HCT116 (cell line): ENCODE measurements around the gene B3GALT5. TPM values are rescaled to one million over a fixed set of nuclear protein-coding genes. Genes with fewer than 3 reads are reported as not detected.

Experiments used
- ATAC-seq: fragments of 200-7000 bp; cut with Tn5 transposase; 2 replicates; pipeline ENCODE4 v1.9.1; 2020; ENCODE audit warnings: mild to moderate bottlenecking, moderate library complexity
- BruUV-seq: library from RNA; stranded (reverse); fragments of 400-500 nt; replicated peaks from 2 replicates; lab custom pipeline; 2021; lab: Mats Ljungman, UMichigan
- CTCF ChIA-PET: fragments of 300-600 bp; sonication (Branson Sonifier 250); formaldehyde crosslinking; loops from one replicate; lab custom pipeline; 2021; ENCODE audit warnings: antibody characterized with exemption; lab: Charles Lee
- POLR2A ChIA-PET: fragments of 300-600, 350-600 bp; sonication (Branson Sonifier 250); formaldehyde crosslinking; loops from one replicate; lab custom pipeline; 2021; ENCODE audit warnings: antibody characterized with exemption; lab: Charles Lee
- RAD21 ChIA-PET, 2 experiments: fragments of 300-600 bp; sonication (Branson Sonifier 250); formaldehyde crosslinking; loops; one replicate each; lab custom pipeline; 2023; ENCODE audit warnings: low total read pairs in 2 of 2; ENCODE audit not compliant: uncharacterized antibody in 2 of 2, unreplicated experiment in 2 of 2, low non-redundant PET in 1 of 2; lab: Charles Lee
- DNase-seq: peaks from one replicate; pipeline ENCODE4 v3.0.0-alpha.2; 2010; ENCODE audit warnings: low read depth, low spot score
- H2AFZ ChIP-seq: fragments of 200-600 bp; shearing (Covaris generic), sonication (generic); 2 replicates; pipeline ENCODE4 v1.6.1; 2017; ENCODE audit warnings: low read depth, mixed run types, mixed read lengths, antibody characterized with exemption, low read length; ENCODE audit not compliant: poor library complexity, severe bottlenecking
- H3K27ac ChIP-seq: 2 replicates; pipeline ENCODE4 v1.5.1; 2012; ENCODE audit warnings: low read depth, low read length
- H3K27me3 ChIP-seq: fragments of 200-600 bp; sonication (generic); 2 replicates; pipeline ENCODE4 v1.6.1; 2016; ENCODE audit warnings: mixed run types, low read length, mixed read lengths; ENCODE audit not compliant: insufficient read depth
- H3K36me3 ChIP-seq, 2 experiments: fragments of 200-500 bp in 1 of 2; fragments of 200-600 bp in 1 of 2; sonication (Bioruptor generic) in 1 of 2; sonication (generic) in 1 of 2; 2 replicates each; pipeline versions ENCODE4 v1.5.1 to v1.6.1; 2014 to 2016; ENCODE audit warnings: low read length in 2 of 2, inconsistent platforms in 1 of 2, mixed read lengths in 1 of 2, mixed run types in 1 of 2; ENCODE audit not compliant: insufficient read depth in 2 of 2, control insufficient read depth in 1 of 2
- H3K4me1 ChIP-seq, 2 experiments: fragments of 200-600 bp in 1 of 2; sonication (generic) in 1 of 2; 2 replicates each; pipeline versions ENCODE4 v1.5.1 to v1.6.1; 2012 to 2017; ENCODE audit warnings: low read length in 2 of 2, inconsistent platforms in 1 of 2, mild to moderate bottlenecking in 1 of 2, mixed read lengths in 1 of 2, mixed run types in 1 of 2, moderate library complexity in 1 of 2; ENCODE audit not compliant: insufficient read depth in 2 of 2, control insufficient read depth in 1 of 2
- H3K4me2 ChIP-seq: fragments of 200-600 bp; sonication (generic); 2 replicates; pipeline ENCODE4 v1.6.1; 2017; ENCODE audit warnings: mixed run types, low read length, mixed read lengths
- H3K4me3 ChIP-seq, 2 experiments: fragments of 200-600 bp in 1 of 2; sonication (generic) in 1 of 2; replicated peaks in 1 of 2; 2 replicates each; pipeline ENCODE4 v1.5.1; 2011 to 2016; ENCODE audit warnings: low read length in 2 of 2, control low read depth in 1 of 2, low read depth in 1 of 2, mild to moderate bottlenecking in 1 of 2, mixed read lengths in 1 of 2, mixed run types in 1 of 2
- H3K79me2 ChIP-seq: fragments of 200-600 bp; sonication (generic); 2 replicates; pipeline ENCODE4 v1.6.1; 2017; ENCODE audit warnings: mild to moderate bottlenecking, mixed run types, low read length, moderate library complexity, mixed read lengths; ENCODE audit not compliant: insufficient read depth
- H3K9ac ChIP-seq: fragments of 200-600 bp; sonication (generic); 2 replicates; pipeline ENCODE4 v1.6.1; 2016; ENCODE audit warnings: low read length, mixed read lengths
- H3K9me2 ChIP-seq: fragments of 200-600 bp; sonication (generic), shearing (Covaris generic); 2 replicates; pipeline ENCODE4 v1.6.1; 2017; ENCODE audit warnings: mixed run types, mild to moderate bottlenecking, moderate library complexity; ENCODE audit not compliant: insufficient read depth
- H3K9me3 ChIP-seq, 2 experiments: fragments of 200-500 bp in 1 of 2; fragments of 200-600 bp in 1 of 2; sonication (Bioruptor generic) in 1 of 2; sonication (generic) in 1 of 2; 2 replicates each; pipeline ENCODE4 v1.6.1; 2014 to 2017; ENCODE audit warnings: low read length in 2 of 2, mixed read lengths in 2 of 2, inconsistent platforms in 1 of 2, low read depth in 1 of 2, mild to moderate bottlenecking in 1 of 2, mixed run types in 1 of 2, moderate library complexity in 1 of 2; ENCODE audit not compliant: control insufficient read depth in 1 of 2, insufficient read depth in 1 of 2
- H4K20me1 ChIP-seq: fragments of 200-600 bp; sonication (generic), shearing (Covaris generic); 2 replicates; pipeline ENCODE4 v1.6.1; 2017; ENCODE audit warnings: mixed run types, mild to moderate bottlenecking, moderate library complexity; ENCODE audit not compliant: insufficient read depth
- CBX3 ChIP-seq: IDR thresholded peaks from 2 replicates; pipeline ENCODE4 v1.6.1; 2012; ENCODE audit warnings: low read depth
- ELF1 ChIP-seq: IDR thresholded peaks from 2 replicates; pipeline ENCODE4 v1.6.1; 2012; ENCODE audit warnings: low read depth, borderline replicate concordance
- EZH2phosphoT487 ChIP-seq: fragments of 200-600 bp; IDR thresholded peaks from 2 replicates; pipeline ENCODE4 v1.6.1; 2018; ENCODE audit warnings: antibody characterized with exemption, borderline replicate concordance
- FOSL1 ChIP-seq: IDR thresholded peaks from 2 replicates; pipeline ENCODE4 v1.6.1; 2012; ENCODE audit warnings: low read depth
- POLR2AphosphoS5 ChIP-seq: IDR thresholded peaks from 2 replicates; pipeline ENCODE4 v1.6.1; 2011; ENCODE audit warnings: mild to moderate bottlenecking, low read depth, low read length, moderate library complexity
- SIN3A ChIP-seq: IDR thresholded peaks from 2 replicates; pipeline ENCODE4 v1.6.1; 2012; ENCODE audit warnings: low read depth
- SP1 ChIP-seq: IDR thresholded peaks from 2 replicates; pipeline ENCODE4 v1.6.1; 2012; ENCODE audit warnings: low read depth
- SRF ChIP-seq: IDR thresholded peaks from 2 replicates; pipeline ENCODE4 v1.6.1; 2012; ENCODE audit warnings: low read depth
- TCF7L2 ChIP-seq: IDR thresholded peaks from 2 replicates; pipeline ENCODE4 v1.7.0; 2011; ENCODE audit warnings: borderline replicate concordance, inconsistent platforms; ENCODE audit not compliant: insufficient read depth, insufficient read length; ENCODE audit errors: extremely low read depth
- intact Hi-C: fragments of 100-400 bp; cut with micrococcal nuclease; formaldehyde crosslinking; loops from 2 replicates; pipeline ENCODE4 v1.10.0; 2022
- total RNA-seq: library from RNA; stranded (reverse); gene quantifications from one replicate; pipeline ENCODE4 v1.2.1, GENCODE V29; 2021; ENCODE audit not compliant: unreplicated experiment
- TF ChIP-seq, protein P1 (sequence below): IDR thresholded peaks from 2 replicates; pipeline ENCODE4 v1.6.1; 2012; ENCODE audit warnings: low read depth
- TF ChIP-seq, protein P2 (sequence below): IDR thresholded peaks from 2 replicates; pipeline ENCODE4 v1.6.1; 2012
- TF ChIP-seq, protein P3 (sequence below): IDR thresholded peaks from 2 replicates; pipeline ENCODE4 v1.6.1; 2012

The B3GALT5 gene
- total RNA-seq, 1 experiment from 2014 or later = 1.2 TPM

DNA sequence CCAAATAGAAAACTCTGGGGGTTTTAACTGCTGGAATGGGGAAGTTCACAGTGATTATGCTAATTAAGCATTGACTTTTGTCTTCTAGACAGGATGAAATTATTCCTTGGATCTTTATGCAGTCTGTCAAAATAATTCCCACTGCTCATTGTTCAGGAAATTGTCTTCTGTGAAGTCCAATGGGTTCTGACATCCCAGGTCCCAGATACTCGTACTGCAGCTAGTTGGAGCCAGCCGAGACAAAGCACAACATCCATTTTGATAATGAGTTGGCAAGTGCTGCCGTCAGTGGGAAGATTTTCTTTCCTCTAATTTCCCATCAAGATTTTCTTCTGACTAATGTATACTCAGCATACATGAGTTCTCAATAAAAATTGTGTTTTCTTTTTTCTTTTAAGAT lies 17.3 kb upstream of the B3GALT5 start:
- H3K4me1 ChIP-seq = no peaks in the 10 kb centered on the region
- intact Hi-C loops = loop anchor here (10.0 kb wide), 2 partner anchors 59 to 99 kb away; no protein-coding TSS in a partner anchor
- CTCF ChIA-PET = no interaction called here
- no peak for TF ChIP-seq FOSL1
- no peak for TF ChIP-seq TCF7L2
- no peak for TF ChIP-seq SIN3A
- no peak for TF ChIP-seq ELF1
- no peak for TF ChIP-seq SP1
- no peak for TF ChIP-seq SRF
- no peak for TF ChIP-seq EZH2phosphoT487
- TF ChIP-seq, protein P1, sequence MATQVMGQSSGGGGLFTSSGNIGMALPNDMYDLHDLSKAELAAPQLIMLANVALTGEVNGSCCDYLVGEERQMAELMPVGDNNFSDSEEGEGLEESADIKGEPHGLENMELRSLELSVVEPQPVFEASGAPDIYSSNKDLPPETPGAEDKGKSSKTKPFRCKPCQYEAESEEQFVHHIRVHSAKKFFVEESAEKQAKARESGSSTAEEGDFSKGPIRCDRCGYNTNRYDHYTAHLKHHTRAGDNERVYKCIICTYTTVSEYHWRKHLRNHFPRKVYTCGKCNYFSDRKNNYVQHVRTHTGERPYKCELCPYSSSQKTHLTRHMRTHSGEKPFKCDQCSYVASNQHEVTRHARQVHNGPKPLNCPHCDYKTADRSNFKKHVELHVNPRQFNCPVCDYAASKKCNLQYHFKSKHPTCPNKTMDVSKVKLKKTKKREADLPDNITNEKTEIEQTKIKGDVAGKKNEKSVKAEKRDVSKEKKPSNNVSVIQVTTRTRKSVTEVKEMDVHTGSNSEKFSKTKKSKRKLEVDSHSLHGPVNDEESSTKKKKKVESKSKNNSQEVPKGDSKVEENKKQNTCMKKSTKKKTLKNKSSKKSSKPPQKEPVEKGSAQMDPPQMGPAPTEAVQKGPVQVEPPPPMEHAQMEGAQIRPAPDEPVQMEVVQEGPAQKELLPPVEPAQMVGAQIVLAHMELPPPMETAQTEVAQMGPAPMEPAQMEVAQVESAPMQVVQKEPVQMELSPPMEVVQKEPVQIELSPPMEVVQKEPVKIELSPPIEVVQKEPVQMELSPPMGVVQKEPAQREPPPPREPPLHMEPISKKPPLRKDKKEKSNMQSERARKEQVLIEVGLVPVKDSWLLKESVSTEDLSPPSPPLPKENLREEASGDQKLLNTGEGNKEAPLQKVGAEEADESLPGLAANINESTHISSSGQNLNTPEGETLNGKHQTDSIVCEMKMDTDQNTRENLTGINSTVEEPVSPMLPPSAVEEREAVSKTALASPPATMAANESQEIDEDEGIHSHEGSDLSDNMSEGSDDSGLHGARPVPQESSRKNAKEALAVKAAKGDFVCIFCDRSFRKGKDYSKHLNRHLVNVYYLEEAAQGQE = no peak
- TF ChIP-seq, protein P2, sequence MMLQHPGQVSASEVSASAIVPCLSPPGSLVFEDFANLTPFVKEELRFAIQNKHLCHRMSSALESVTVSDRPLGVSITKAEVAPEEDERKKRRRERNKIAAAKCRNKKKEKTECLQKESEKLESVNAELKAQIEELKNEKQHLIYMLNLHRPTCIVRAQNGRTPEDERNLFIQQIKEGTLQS = no peak
- TF ChIP-seq, protein P3, sequence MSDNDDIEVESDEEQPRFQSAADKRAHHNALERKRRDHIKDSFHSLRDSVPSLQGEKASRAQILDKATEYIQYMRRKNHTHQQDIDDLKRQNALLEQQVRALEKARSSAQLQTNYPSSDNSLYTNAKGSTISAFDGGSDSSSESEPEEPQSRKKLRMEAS = no peak
- no peak for TF ChIP-seq POLR2AphosphoS5
- no peak for TF ChIP-seq CBX3
- no peak overlapping the region for H2AFZ ChIP-seq
- H3K9me3 ChIP-seq = no peaks in the 10 kb centered on the region
- no peaks in the 10 kb centered on the region for H3K36me3 ChIP-seq
- H3K27ac ChIP-seq = no peak overlapping the region
- H3K27me3 ChIP-seq = no peaks in the 10 kb centered on the region
- H3K4me3 ChIP-seq = no peak overlapping the region
- no TSS peak for BruUV-seq
- no peak overlapping the region for H3K9ac ChIP-seq
- no peaks in the 10 kb centered on the region for H3K9me2 ChIP-seq
- no peak overlapping the region for H3K4me2 ChIP-seq
- DNase-seq (no peak), ATAC-seq (no peak)
- POLR2A ChIA-PET = no interaction called here
- no peaks in the 10 kb centered on the region for H4K20me1 ChIP-seq
- no peaks in the 10 kb centered on the region for H3K79me2 ChIP-seq
- RAD21 ChIA-PET = no interaction called here
